Neuronal stem cell (in vitro differentiated cells): ENCODE data around the gene PNCK.
A peak's percentile ranks its signal among the peaks of the same experiment; 100 is the strongest.

Source experiments
- DNase-seq: peaks from one replicate; pipeline ENCODE4 v3.0.0-alpha.2; 2013; ENCODE audit warnings: low spot score
- H2AFZ ChIP-seq: one replicate; pipeline ENCODE4 v1.6.1; 2013; ENCODE audit warnings: mild to moderate bottlenecking, low read length, inconsistent platforms
- H2AK5ac ChIP-seq: 2 replicates; pipeline ENCODE4 v1.6.1; 2013; ENCODE audit warnings: low read depth, mild to moderate bottlenecking, inconsistent platforms, low read length, moderate library complexity, mixed read lengths
- H2BK120ac ChIP-seq: 2 replicates; pipeline ENCODE4 v1.6.1; 2013; ENCODE audit warnings: low read depth, mild to moderate bottlenecking, inconsistent platforms, low read length, moderate library complexity, mixed read lengths
- H2BK12ac ChIP-seq: one replicate; pipeline ENCODE4 v1.6.1; 2013; ENCODE audit warnings: low read length, inconsistent platforms
- H2BK15ac ChIP-seq: 2 replicates; pipeline ENCODE4 v1.6.1; 2013; ENCODE audit warnings: mild to moderate bottlenecking, low read length, inconsistent platforms, mixed read lengths
- H2BK5ac ChIP-seq: one replicate; pipeline ENCODE4 v1.6.1; 2013; ENCODE audit warnings: inconsistent platforms, mild to moderate bottlenecking, low read length, moderate library complexity
- H3K14ac ChIP-seq: one replicate; pipeline ENCODE4 v1.6.1; 2013; ENCODE audit warnings: low read length, inconsistent platforms
- H3K18ac ChIP-seq: 2 replicates; pipeline ENCODE4 v1.6.1; 2013; ENCODE audit warnings: low read length, inconsistent platforms
- H3K23ac ChIP-seq: 2 replicates; pipeline ENCODE4 v1.6.1; 2013; ENCODE audit warnings: low read depth, mild to moderate bottlenecking, mixed read lengths, low read length, inconsistent platforms; ENCODE audit not compliant: poor library complexity
- H3K27ac ChIP-seq: replicated peaks from 3 replicates; pipeline ENCODE4 v1.5.1; 2013; ENCODE audit warnings: low read length, inconsistent platforms
- H3K27me3 ChIP-seq, 3 experiments: 2 replicates each; pipeline ENCODE4 v1.6.1; 2013; ENCODE audit warnings: low read length in 3 of 3, mild to moderate bottlenecking in 2 of 3, inconsistent platforms in 1 of 3, low read depth in 1 of 3, mixed read lengths in 1 of 3, moderate library complexity in 1 of 3; ENCODE audit not compliant: control insufficient read depth in 3 of 3, insufficient read depth in 3 of 3
- H3K36me3 ChIP-seq, 2 donors: replicated peaks in 1 of 2; 2 replicates each; pipeline ENCODE4 v1.6.1; 2013; ENCODE audit warnings: low read length in 2 of 2; ENCODE audit not compliant: control insufficient read depth in 2 of 2, insufficient read depth in 2 of 2
- H3K4ac ChIP-seq: 2 replicates; pipeline ENCODE4 v1.6.1; 2013; ENCODE audit warnings: inconsistent platforms, mild to moderate bottlenecking, low read length, moderate library complexity
- H3K4me1 ChIP-seq, 2 donors: 1 replicate in 1 of 2; 2 replicates in 1 of 2; pipeline ENCODE4 v1.6.1; 2013; ENCODE audit warnings: low read length in 2 of 2, low read depth in 1 of 2; ENCODE audit not compliant: control insufficient read depth in 2 of 2, insufficient read depth in 1 of 2
- H3K4me2 ChIP-seq: one replicate; pipeline ENCODE4 v1.6.1; 2013; ENCODE audit warnings: mild to moderate bottlenecking, low read length, inconsistent platforms; ENCODE audit not compliant: insufficient read depth, poor library complexity, severe bottlenecking
- H3K4me3 ChIP-seq, 2 donors: 2 replicates each; pipeline ENCODE4 v1.5.1; 2013; ENCODE audit warnings: low read length in 2 of 2, mild to moderate bottlenecking in 2 of 2, inconsistent platforms in 1 of 2, moderate library complexity in 1 of 2
- H3K79me1 ChIP-seq: one replicate; pipeline ENCODE4 v1.6.1; 2013; ENCODE audit warnings: low read depth, mild to moderate bottlenecking, inconsistent platforms, low read length, moderate library complexity
- H3K9ac ChIP-seq: one replicate; pipeline ENCODE4 v1.6.1; 2013; ENCODE audit warnings: mild to moderate bottlenecking, low read depth, low read length, inconsistent platforms; ENCODE audit not compliant: poor library complexity
- H3K9me3 ChIP-seq, 2 donors: replicated peaks in 1 of 2; 2 replicates each; pipeline versions ENCODE3 to v1.6.1; 2013; ENCODE audit warnings: low read length in 2 of 2, mild to moderate bottlenecking in 2 of 2, inconsistent platforms in 1 of 2, low read depth in 1 of 2, mixed read lengths in 1 of 2, moderate library complexity in 1 of 2; ENCODE audit not compliant: control insufficient read depth in 2 of 2, insufficient read depth in 1 of 2
- H4K8ac ChIP-seq: one replicate; pipeline ENCODE4 v1.6.1; 2013; ENCODE audit warnings: low read depth, mild to moderate bottlenecking, inconsistent platforms, low read length, moderate library complexity
- H4K91ac ChIP-seq: one replicate; pipeline ENCODE4 v1.6.1; 2013; ENCODE audit warnings: low read length, low read depth, mild to moderate bottlenecking, inconsistent platforms; ENCODE audit not compliant: poor library complexity
- WGBS, 2 donors: extraction: QIAGEN DNeasy Blood & Tissue Kit; methylation state at CpG; one replicate each; pipeline ENCODE4 v1.1.7; 2013; ENCODE audit warnings: missing lambda C conversion rate in 2 of 2, mixed read lengths in 1 of 2; ENCODE audit not compliant: insufficient read length in 2 of 2, insufficient replicate concordance in 1 of 2; ENCODE audit errors: extremely low coverage in 2 of 2; 5-methylcytosine and 5-hydroxymethylcytosine counted together

PNCK gene

DNA sequence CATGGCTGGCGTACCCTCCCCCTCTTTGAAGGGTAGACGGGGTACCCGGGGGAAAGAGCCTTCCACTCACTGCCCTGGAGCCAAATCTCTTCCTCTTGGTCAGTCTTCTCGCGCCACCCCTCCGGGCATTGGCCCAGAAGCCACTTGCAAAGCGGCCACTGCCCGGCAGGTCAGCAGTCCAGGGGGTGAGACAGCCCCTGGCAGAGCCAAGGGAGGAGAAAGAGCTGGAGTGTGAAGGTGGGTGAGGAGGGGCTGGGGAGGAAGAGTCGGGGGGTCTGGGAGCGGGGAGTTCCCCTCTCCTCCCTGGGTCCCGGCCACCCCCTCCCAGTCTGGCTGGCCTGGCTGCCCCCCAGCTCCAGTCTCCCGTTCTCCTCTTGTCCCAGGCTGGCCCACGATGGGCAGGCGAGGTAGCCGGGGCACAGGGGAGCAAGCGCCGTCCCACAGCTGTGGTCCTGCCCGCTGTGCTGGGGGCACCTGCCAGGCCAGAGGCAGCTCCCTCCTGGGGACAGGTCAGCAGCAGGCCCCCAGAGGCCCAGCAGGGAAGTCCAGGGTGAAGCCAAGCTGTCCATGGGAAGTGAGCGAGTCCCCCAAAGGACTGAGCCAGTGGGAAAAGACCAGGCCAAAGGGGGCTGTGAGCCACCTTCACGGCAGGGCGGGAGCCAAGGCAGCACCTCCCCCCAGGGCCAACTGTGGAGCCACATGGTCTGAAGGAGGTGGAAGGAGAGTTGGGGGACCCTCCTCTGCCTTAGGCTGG lies 48.2 kb downstream of the PNCK start:
- Histone ChIP-seq H2BK5ac (no peak overlapping the region), H3K4me3 (no peak overlapping the region)

DNA sequence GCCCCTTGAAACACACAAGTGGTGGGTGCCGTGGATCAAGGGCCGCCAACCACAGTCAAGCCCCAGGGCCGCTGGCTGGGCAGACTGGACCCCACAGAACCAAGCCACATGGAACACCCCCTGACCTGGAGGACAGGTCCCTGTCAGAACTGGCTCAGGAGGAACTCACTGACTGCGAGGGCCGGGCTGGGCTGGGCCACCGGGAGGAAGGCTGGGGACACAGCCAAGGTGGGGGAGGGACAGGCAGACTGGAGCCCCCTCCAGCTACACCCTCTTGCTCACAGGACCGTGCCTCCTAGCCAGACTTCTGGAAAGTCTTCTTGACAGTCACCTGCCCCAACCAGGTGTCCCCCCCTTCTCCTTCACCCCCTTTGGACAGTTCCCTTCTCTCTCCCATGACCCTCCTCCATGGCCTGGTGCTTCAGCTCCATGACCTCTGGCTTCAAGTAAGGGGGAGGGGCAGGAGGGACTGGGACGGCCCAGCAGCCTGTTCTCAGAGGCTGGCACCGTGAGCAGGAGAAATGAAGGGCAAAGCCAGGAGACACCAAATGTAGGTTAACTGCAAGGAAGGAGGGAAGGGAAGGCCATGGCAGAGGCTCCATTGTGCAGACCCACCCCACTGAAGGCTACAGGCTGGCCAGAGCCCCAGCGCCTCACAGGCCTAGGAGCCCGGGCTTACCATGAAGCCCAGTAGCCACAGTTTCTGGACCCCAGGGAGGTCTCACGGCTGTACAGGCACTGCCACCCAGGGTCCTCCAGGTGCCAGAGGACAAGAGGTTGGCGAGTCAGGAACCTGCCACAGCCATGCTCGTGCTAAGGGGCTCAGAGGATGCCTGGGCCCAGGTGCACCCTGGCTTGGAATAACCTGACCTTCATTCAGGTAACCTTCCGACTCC lies 49.2 kb downstream of the PNCK start:
- WGBS, 2 donors: no CpG with 5 or more reads among the region's 15 CpGs
- peak overlapping the region; percentile 94 for H3K14ac ChIP-seq
- H3K27me3 ChIP-seq: peaks cover 0 to 66% (median 0%) of the 10 kb centered on the region in 3 experiments

More for the DNA sequence above, 48.2 kb downstream of the PNCK start:
- no peak overlapping the region for H3K27ac ChIP-seq
- no peak for DNase-seq
- H4K8ac ChIP-seq: no peak overlapping the region
- H3K36me3 ChIP-seq: no peaks in the 10 kb centered on the region
- H3K23ac ChIP-seq: no peak overlapping the region
- no peak overlapping the region for H3K9ac ChIP-seq
- WGBS, 2 donors: no CpG with 5 or more reads among the region's 21 CpGs
- H4K91ac ChIP-seq: no peak overlapping the region
- H2BK12ac ChIP-seq: no peak overlapping the region
- no peaks in the 10 kb centered on the region for H3K9me3 ChIP-seq
- no peak overlapping the region for H3K4ac ChIP-seq
- no peak overlapping the region for H2AFZ ChIP-seq
- H3K18ac ChIP-seq: no peak overlapping the region
- H3K4me2 ChIP-seq: no peak overlapping the region
- H2BK15ac ChIP-seq: no peak overlapping the region
- H2AK5ac ChIP-seq: no peak overlapping the region
- H3K4me1 ChIP-seq: peaks cover 0 to 3% of the 10 kb centered on the region in 2 donors
- no peaks in the 10 kb centered on the region for H3K79me1 ChIP-seq
- H3K27me3 ChIP-seq: peaks cover 0 to 75% (median 0%) of the 10 kb centered on the region in 3 experiments
- no peak overlapping the region for H3K14ac ChIP-seq
- no peak overlapping the region for H2BK120ac ChIP-seq

DNA sequence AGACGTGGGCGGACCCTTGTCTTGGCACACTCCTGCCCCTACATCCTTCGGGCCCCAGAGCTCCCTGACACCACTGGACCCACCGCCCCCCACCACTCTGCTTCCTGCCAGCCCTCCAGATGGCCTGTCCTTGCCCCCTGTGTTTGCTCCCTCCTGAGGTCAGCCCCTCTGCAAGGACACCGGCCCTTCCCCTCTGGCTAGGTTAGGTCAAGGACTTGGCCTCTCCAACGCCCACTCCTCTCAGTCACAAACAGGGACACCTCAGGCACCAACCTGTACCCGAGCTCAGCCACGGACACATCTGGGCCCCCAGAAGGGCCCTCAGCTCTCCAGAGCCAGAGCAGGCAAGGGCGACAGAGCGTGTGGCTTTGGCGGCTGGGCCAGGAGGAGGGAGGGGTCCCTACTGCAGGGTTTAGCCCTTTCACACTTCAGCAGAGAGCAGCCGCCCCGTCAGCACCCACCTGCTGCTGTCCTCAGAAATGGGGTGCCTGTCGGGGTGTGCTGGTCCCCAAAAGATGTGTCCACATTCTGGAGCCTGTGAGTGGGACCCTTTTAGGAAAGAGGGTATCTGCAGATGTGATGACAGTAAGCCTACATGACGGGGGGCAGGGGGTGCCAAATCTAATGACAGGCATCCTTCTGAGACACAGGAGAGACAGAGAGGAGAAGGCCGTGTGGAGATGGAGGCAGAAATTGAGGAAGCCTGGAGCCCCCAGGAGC lies 50.1 kb downstream of the PNCK start:
- WGBS, 2 donors: no CpG with 5 or more reads among the region's 16 CpGs
- H3K4me2 ChIP-seq: no peak overlapping the region
- no peak overlapping the region for H2AK5ac ChIP-seq
- no peak overlapping the region for H3K14ac ChIP-seq
- H2BK120ac ChIP-seq: no peak overlapping the region
- no peak overlapping the region for H2AFZ ChIP-seq
- peaks cover 0 to 3% of the 10 kb centered on the region in 2 donors for H3K4me1 ChIP-seq
- H2BK15ac ChIP-seq: no peak overlapping the region
- H3K27me3 ChIP-seq: peaks cover 0 to 63% (median 0%) of the 10 kb centered on the region in 3 experiments
- no peaks in the 10 kb centered on the region for H3K79me1 ChIP-seq
- H2BK12ac ChIP-seq: no peak overlapping the region
- H4K91ac ChIP-seq: no peak overlapping the region
- no peak overlapping the region for H3K18ac ChIP-seq
- no peak overlapping the region for H3K9ac ChIP-seq
- H3K27ac ChIP-seq: no peak overlapping the region
- no peak overlapping the region for H3K23ac ChIP-seq
- no peak overlapping the region for H4K8ac ChIP-seq
- DNase-seq: no peak
- H2BK5ac ChIP-seq: no peak overlapping the region
- no peak overlapping the region for H3K4me3 ChIP-seq
- H3K36me3 ChIP-seq: no peaks in the 10 kb centered on the region
- no peak overlapping the region for H3K4ac ChIP-seq
- H3K9me3 ChIP-seq: no peaks in the 10 kb centered on the region

More for the DNA sequence above, 49.2 kb downstream of the PNCK start:
- Histone ChIP-seq H2BK15ac (no peak overlapping the region), H3K36me3 (no peaks in the 10 kb centered on the region), H2AK5ac (no peak overlapping the region), H4K8ac (no peak overlapping the region), H2BK120ac (no peak overlapping the region), H3K4me2 (no peak overlapping the region), H3K4me1 (peaks cover 0 to 3% of the 10 kb centered on the region in 2 donors), H2AFZ (no peak overlapping the region), H2BK12ac (no peak overlapping the region), H4K91ac (no peak overlapping the region), H3K4me3 (no peak overlapping the region), H3K18ac (no peak overlapping the region), H3K27ac (no peak overlapping the region), H3K79me1 (no peaks in the 10 kb centered on the region), H3K9ac (no peak overlapping the region), H3K9me3 (no peaks in the 10 kb centered on the region), H3K23ac (no peak overlapping the region), H3K4ac (no peak overlapping the region), H2BK5ac (no peak overlapping the region)
- no peak for DNase-seq
